Measurements from ENCODE around the gene IL1R1.
"Not testable (repeated sequence)": the region's sequence is repeated elsewhere in the genome, so short reads cannot be mapped to it uniquely, and the experiment has no call there.

IL1R1 gene

GRCh38 chr2:102141970-102142828 is at the start of gene IL1R1:
Gene IL1R1, plus strand, starts transcription at chr2:102142746. Its CDS starts 14,979 bp downstream, at chr2:102157725.
- in situ Hi-C loops (cut with MboI; ENCODE audit: low sequenced_read_pairs), result no loop called here

DNA sequence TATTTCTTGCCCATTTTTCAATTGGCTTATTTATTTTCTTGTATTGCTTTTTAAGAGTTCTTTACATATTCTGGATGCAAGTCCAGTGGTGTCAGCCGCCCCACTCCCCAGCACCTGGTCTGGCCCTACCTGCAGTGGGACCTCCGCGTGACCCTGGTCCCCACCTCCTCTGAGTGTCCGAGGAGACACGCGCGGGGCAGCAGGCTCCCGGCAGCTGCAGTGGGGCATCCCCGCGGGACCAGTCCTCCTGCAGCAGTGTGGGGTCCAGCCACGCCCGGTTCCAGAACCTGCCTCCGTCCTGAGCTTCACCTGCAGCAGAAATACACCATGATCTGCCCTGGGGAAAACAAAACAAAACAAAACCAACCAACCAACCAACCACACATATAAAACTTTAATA is 48.9 kb upstream of the IL1R1 start:
- in situ Hi-C loops (cut with MboI; ENCODE audit: low sequenced_read_pairs), result no loop called here

GRCh38 chr2:102094917-102095316 is 47.6 kb upstream of the IL1R1 start:
- in situ Hi-C loops (cut with MboI; ENCODE audit: low sequenced_read_pairs), result no loop called here

- in situ Hi-C loops (cut with MboI; ENCODE audit: low sequenced_read_pairs), result no loop called here
Observed at GRCh38 chr2:102096103-102096502, 46.4 kb upstream of the IL1R1 start.

DNA sequence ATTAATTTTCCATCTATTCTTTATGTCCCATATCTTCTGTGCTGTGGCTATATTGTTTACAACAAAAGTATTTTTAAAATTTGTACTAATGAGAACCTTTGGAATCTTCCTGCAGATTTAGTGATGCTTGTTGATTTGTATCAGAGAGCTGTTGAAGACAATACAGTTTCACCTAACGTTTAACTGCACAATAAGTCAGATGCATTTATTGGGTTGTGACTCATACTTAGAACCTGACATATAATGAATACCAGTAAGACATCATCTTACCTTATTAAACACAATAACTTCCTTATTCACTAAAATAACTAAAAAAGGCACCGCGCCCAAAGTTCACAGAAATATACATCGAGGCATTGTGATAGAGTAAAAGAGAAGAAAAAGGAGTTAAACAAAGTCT is 43.8 kb upstream of the IL1R1 start:
- in situ Hi-C loops (cut with MboI; ENCODE audit: low sequenced_read_pairs), result no loop called here

DNA sequence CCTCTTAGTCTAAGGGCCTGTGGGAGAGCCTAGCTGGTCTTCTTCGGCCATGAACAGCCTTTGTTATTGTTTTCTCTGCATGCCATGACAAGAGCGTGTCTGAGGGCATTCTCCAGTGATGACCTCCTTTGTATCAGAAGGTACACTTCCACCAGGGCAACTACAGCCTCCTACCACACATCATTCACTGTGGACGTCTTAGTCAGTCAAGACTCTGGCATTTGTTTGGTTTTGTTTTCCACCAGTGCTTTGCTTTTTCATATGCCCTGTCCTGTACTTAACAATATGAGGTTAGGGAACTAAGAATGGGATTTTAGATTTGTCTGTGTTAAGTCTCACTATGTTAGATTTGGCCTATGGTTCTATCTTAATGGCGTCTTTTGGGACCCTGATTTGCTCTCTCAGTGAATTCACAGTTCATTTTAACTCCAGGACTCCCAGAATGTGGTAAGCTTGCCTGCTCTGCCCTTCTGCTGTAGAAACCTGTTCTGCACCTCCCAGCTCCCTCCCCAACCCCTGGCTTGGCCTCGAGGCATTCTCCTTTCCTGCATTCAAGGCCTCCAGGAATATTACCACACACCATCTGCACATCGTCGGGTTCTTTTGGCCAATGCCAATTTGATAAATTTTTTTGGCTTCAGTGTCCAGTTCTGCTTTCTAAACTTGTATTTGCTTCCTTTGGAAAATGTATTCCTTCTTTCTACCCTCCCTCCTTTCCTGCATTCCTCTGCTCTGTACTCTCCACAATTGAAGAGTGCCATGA is 42.8 kb upstream of the IL1R1 start:
- in situ Hi-C loops (cut with MboI; ENCODE audit: low sequenced_read_pairs), result no loop called here

- in situ Hi-C loops (cut with MboI; ENCODE audit: low sequenced_read_pairs), result no loop called here
Observed at GRCh38 chr2:102100371-102101096, 42.0 kb upstream of the IL1R1 start.

- in situ Hi-C loops (cut with MboI; ENCODE audit: low sequenced_read_pairs), result no loop called here
Observed at GRCh38 chr2:102101097-102101848, 41.3 kb upstream of the IL1R1 start.

DNA sequence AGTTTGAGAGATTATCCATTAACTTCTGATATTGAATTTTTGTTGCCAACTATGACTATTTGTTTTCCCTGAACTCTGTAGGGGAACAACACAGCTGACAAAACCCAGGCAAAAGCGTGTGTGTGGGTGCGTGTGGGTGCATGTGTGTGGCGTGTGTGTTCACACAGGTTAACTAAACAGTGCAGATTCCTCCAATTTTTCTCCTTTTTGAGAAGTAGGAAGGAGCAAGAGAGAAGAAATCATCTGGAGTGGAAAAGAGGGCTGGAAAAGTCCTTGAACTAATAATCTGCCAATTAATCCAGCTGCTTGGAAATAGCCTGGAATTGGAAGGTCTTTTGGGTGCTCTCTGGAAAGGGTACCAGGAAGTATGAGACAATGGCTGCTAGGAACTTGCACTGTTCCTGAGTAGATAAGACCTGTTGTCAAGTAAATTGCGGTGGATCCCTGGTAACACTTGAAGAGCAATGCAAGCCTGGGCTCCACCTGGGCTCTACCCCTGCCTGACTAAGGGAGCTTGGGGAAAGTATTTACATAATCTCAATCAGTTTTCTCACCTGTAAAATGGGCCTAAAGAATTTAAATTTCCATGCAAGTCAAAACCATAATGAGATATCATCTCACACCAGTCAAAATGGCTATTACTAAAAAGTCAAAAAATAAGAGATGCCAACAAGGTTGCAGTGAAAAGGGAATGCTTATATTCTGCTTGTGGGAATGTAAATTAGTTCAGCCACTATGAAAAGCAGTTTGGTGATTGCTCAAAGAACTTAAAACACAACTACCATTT is 40.5 kb upstream of the IL1R1 start:
- in situ Hi-C loops (cut with MboI; ENCODE audit: low sequenced_read_pairs), result no loop called here

GRCh38 chr2:102102636-102102948 is 40.0 kb upstream of the IL1R1 start:
- in situ Hi-C loops (cut with MboI; ENCODE audit: low sequenced_read_pairs), result not testable (repeated sequence)

- in situ Hi-C loops (cut with MboI; ENCODE audit: low sequenced_read_pairs), result no loop called here
Observed at GRCh38 chr2:102103284-102103683, 39.3 kb upstream of the IL1R1 start.

DNA sequence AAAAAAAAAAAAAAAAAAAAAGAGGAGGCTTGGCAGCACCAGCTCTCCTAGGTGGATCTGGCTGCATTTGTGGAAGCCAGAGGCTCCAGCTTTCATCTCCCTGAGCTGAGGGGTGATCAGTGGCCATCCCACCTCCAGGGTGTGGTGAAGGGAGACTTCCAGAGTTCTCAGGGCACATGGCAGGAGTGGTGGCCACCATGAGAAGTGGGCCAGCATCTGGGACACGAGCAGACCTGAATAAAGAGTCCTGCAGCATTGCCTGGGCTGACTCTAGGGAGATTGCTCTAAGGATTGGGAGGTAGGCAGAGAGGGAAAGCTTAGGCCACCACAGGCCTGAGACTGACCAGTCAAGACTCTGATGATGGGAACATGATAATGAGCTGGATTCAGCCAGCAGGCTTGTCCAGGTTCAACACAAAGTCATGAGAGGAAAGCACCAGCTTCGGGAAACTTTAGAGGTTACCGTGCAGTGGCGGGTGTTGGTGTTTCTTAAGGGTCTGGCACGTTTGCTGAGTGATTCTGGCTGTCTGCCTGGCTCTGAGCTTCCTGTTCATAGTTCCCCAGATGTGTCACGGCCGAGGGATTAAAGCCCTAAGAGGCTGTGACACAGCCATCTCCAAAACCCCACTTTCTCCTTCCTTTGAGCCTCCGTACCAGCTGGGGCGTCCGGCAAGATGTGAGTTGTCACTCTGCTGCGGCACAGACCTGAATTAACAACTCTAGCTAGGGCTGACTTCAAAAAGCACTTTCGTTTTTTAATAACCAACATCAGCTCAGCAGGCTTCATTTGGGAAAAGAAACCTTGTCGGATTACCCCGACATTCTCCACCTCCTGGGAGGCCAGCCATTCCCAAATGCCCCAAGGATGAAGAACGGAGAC is 38.3 kb upstream of the IL1R1 start:
- in situ Hi-C loops (cut with MboI; ENCODE audit: low sequenced_read_pairs), result no loop called here

DNA sequence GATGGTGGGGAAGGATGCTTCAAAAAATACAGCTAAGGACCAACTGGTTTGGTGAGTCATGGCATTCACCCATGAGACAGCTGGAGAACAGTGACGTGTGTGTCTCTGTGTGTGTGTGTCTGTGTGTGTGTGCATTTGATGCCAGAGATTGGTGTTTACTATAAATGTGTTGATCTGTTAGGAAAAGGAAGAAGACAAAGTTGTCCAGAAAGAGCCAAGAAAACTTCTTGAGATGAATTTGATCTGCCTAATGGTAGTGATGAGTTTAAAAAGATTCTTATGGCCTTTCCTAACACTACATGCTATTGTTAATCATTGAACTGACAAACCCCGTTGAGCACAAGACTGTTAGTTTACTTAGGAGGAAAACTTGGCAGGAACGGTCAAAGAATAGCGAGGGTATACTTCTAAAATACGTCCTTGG is 36.4 kb upstream of the IL1R1 start:
- in situ Hi-C loops (cut with MboI; ENCODE audit: low sequenced_read_pairs), result no loop called here

- in situ Hi-C loops (cut with MboI; ENCODE audit: low sequenced_read_pairs), result not testable (repeated sequence)
Observed at GRCh38 chr2:102106813-102107740, 35.5 kb upstream of the IL1R1 start.

GRCh38 chr2:102107741-102108070 is 34.8 kb upstream of the IL1R1 start:
- in situ Hi-C loops (cut with MboI; ENCODE audit: low sequenced_read_pairs), result no loop called here

DNA sequence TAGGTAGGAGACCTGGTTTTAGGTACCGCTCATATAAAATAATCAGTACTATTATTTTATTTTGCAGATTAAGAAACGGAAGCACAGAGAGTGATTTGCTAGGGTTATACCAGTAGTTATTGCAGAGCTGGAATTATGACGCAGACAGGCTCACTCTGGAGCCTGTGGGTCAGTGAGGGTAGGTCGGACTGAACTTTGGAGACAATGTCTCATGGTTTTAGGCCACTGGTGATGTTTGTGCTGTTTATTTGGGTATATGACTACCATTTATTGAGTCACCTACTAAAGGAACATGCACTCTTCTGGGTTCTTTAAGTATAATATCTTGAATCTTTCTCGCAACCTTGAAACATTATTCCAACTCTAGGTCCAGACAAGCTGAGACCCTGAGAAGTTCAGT is 33.5 kb upstream of the IL1R1 start:
- in situ Hi-C loops (cut with MboI; ENCODE audit: low sequenced_read_pairs), result no loop called here

DNA sequence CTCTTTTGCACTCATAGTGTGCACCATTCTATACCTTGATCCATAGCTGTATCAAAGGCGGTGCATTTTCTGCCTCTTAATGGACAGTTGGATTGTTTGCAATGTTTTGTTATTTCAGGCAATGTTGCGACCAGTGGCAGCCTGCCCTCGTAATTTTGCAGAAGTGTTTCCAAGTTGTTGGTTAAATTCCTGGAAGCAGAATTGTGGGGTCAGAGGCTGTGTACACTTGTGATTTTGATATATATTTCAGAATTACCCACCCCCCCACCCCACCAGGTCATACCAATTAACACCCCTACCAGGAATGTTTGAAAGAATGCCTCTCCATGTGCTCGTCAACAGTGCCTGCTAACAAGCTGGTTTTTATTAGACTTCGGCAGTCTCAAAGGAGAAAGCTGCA is 32.4 kb upstream of the IL1R1 start:
- in situ Hi-C loops (cut with MboI; ENCODE audit: low sequenced_read_pairs), result no loop called here
